ENCODE results near the gene MAD2L2. TPM values are rescaled to one million over a fixed set of nuclear protein-coding genes. Genes with fewer than 3 reads are reported as not detected.
"Not testable (repeated sequence)": the region's sequence is repeated elsewhere in the genome, so short reads cannot be mapped to it uniquely, and the experiment has no call there.

Gene MAD2L2
- total RNA-seq, 1 donor from 2014 or later, result 113 TPM

DNA sequence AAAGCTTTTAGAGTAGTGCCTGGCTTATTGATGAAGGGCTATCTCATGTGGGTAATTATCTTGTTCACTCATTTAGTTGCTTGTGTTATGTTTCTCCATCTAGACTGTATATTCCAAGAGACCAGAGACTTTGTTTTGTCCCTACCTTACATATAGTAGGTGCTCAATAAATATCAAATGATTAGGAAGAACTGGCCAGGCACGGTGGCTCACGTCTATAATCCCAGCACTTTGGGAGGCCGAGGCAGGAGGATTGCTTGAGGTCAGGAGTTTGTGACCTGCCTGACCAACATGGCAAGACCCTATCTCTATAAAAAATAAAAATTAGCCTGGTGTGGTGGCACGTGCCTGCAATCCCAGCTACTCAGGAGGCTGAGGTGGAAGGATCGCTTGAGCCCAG, 35.7 kb downstream of the MAD2L2 start:
- DNase-seq (ENCODE audit: low spot score, unreplicated experiment), result no peak
- Mint-ChIP-seq H3K27me3 (peaks cover 30% of the 10 kb centered on the region), H3K4me3 (ENCODE audit: low read depth) (no peak overlapping the region), H3K36me3 (ENCODE audit: insufficient read depth) (no peaks in the 10 kb centered on the region), H3K4me1 (ENCODE audit: low read depth) (peaks cover 2% of the 10 kb centered on the region), H3K9me3 (ENCODE audit: low read depth) (no peaks in the 10 kb centered on the region), H3K27ac (no peak overlapping the region)
- TF ChIP-seq, protein P1, sequence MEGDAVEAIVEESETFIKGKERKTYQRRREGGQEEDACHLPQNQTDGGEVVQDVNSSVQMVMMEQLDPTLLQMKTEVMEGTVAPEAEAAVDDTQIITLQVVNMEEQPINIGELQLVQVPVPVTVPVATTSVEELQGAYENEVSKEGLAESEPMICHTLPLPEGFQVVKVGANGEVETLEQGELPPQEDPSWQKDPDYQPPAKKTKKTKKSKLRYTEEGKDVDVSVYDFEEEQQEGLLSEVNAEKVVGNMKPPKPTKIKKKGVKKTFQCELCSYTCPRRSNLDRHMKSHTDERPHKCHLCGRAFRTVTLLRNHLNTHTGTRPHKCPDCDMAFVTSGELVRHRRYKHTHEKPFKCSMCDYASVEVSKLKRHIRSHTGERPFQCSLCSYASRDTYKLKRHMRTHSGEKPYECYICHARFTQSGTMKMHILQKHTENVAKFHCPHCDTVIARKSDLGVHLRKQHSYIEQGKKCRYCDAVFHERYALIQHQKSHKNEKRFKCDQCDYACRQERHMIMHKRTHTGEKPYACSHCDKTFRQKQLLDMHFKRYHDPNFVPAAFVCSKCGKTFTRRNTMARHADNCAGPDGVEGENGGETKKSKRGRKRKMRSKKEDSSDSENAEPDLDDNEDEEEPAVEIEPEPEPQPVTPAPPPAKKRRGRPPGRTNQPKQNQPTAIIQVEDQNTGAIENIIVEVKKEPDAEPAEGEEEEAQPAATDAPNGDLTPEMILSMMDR (IDR thresholded peaks at IDR 0.05; ENCODE audit: unreplicated experiment), result no peak

DNA sequence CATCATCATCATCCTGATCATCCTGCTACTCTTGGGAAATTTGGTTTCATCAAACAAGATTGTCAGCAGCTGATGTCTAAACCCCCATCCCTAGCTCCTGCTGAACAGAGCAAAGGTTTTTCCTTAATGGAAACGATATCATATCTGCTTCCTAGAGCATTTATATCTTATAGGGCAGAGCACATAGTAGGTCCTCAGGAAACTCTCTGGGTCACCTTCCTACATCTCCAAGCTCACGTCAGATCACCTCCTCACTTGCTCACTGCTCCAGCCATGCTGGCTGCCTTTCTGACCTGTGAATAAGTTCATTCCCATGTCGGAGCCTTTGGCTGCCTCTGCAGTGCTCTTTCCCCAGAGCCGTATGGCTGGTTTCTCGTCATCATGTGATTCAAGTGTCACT, 37.2 kb downstream of the MAD2L2 start:
- no peaks in the 10 kb centered on the region for H3K36me3 Mint-ChIP-seq (ENCODE audit: insufficient read depth)
- TF ChIP-seq, protein P1 (IDR thresholded peaks at IDR 0.05; ENCODE audit: unreplicated experiment), result no peak
- H3K27ac Mint-ChIP-seq, result no peak overlapping the region
- no peaks in the 10 kb centered on the region for H3K9me3 Mint-ChIP-seq (ENCODE audit: low read depth)
- no peaks in the 10 kb centered on the region for H3K4me1 Mint-ChIP-seq (ENCODE audit: low read depth)
- DNase-seq (ENCODE audit: low spot score, unreplicated experiment), result no peak
- H3K4me3 Mint-ChIP-seq (ENCODE audit: low read depth), result no peak overlapping the region
- peaks cover 22% of the 10 kb centered on the region for H3K27me3 Mint-ChIP-seq

DNA sequence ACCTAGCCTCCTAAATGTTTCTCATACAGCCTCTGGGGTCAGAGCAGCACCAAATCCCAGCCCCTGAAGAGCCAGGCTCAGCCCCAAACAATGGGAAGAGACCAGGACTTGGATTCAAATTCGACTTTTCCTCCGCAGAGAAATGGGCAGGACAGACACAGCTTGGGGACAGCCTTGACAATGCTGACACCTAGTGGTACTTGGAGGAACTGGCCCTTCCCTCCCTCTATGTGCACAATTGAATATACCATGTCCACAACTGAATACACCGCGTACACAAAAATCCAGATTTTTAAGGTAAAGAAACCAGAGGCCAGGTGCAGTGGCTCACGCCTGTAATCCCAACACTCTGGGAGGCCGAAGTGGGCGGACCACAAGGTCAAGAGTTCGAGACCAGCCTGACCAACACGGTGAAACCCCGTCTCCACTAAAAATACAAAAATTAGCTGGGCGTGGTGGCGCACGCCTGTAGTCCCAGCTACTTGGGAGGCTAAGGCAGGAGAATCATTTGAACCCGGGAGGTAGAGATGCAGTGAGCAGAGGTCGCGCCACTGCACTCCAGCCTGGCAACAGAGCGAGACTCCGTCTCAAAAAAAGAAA, 38.4 kb downstream of the MAD2L2 start:
- not testable (repeated sequence) for H3K9me3 Mint-ChIP-seq (ENCODE audit: low read depth); H3K4me1 Mint-ChIP-seq (ENCODE audit: low read depth); H3K36me3 Mint-ChIP-seq (ENCODE audit: insufficient read depth); H3K27ac Mint-ChIP-seq; H3K4me3 Mint-ChIP-seq (ENCODE audit: low read depth)
- H3K27me3 Mint-ChIP-seq, result peaks cover 15% of the 10 kb centered on the region
- TF ChIP-seq, protein P1 (IDR thresholded peaks at IDR 0.05; ENCODE audit: unreplicated experiment), result peak; percentile 94
- peak; percentile 58 for DNase-seq (ENCODE audit: low spot score, unreplicated experiment)

DNA sequence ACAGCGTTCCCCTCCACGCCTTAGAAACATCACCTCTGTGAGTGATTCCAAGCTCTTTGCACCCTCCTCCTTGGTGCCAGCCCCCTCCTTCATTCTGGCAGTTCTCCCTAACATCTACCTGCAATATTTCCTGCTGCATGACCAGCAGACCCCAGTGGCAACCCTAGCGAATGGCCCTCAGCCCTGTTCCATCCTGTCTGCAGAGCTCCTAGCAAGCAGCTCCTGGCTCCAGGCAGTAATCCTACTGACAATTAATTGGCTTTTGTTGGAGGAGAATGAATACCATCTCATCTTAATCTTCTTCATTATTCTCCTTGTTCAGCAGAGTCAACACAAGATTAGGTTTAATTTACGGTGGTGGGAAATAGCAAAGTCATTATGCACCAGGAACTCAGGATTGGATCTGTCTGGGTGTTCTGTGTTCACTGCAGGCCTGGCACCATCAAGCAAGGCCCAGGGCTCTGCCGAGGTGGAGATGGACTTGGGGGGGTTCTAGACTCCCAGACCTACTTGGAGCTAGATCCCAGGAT, 39.1 kb downstream of the MAD2L2 start:
- Mint-ChIP-seq H3K27me3 (peaks cover 13% of the 10 kb centered on the region), H3K9me3 (ENCODE audit: low read depth) (no peaks in the 10 kb centered on the region), H3K4me1 (ENCODE audit: low read depth) (no peaks in the 10 kb centered on the region), H3K27ac (no peak overlapping the region), H3K4me3 (ENCODE audit: low read depth) (no peak overlapping the region), H3K36me3 (ENCODE audit: insufficient read depth) (no peaks in the 10 kb centered on the region)
- DNase-seq (ENCODE audit: low spot score, unreplicated experiment), result no peak
- TF ChIP-seq, protein P1 (IDR thresholded peaks at IDR 0.05; ENCODE audit: unreplicated experiment), result no peak

DNA sequence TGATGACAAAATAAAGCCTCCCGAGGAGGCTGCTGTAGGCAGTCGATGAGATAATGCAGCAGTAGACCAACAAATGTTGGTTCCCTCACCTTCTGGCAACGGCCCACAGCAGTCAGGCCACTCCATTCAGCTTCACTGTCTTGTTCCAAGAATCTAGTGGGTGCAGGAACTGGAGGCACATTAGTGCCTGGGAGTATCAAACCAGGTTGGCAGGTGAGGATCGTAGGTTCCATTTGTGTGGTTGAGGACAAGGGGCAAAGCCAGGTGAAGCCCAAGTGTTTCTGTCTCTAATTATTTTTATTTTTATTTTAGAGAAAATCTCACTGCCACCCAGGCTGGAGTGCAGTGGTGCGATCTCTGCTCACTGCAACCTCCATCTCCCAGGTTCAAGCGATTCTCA, 40.0 kb downstream of the MAD2L2 start:
- no peak overlapping the region for H3K4me3 Mint-ChIP-seq (ENCODE audit: low read depth)
- TF ChIP-seq, protein P1 (IDR thresholded peaks at IDR 0.05; ENCODE audit: unreplicated experiment), result no peak
- no peak overlapping the region for H3K27ac Mint-ChIP-seq
- no peaks in the 10 kb centered on the region for H3K4me1 Mint-ChIP-seq (ENCODE audit: low read depth)
- no peaks in the 10 kb centered on the region for H3K9me3 Mint-ChIP-seq (ENCODE audit: low read depth)
- H3K36me3 Mint-ChIP-seq (ENCODE audit: insufficient read depth), result no peaks in the 10 kb centered on the region
- no peak for DNase-seq (ENCODE audit: low spot score, unreplicated experiment)
- peaks cover 8% of the 10 kb centered on the region for H3K27me3 Mint-ChIP-seq

All from progenitor cell of endocrine pancreas (in vitro differentiated cells).